Hepatocyte (in vitro differentiated cells): Measurements from ENCODE around the gene SYNE2. TPM values are rescaled to one million over a fixed set of nuclear protein-coding genes. Genes with fewer than 3 reads are reported as not detected.

ENCODE experiments used
- DNase-seq: peaks from one replicate; pipeline ENCODE4 v3.0.0-alpha.2; 2016; ENCODE audit warnings: low spot score
- H2AFZ ChIP-seq: fragments of 200-600 bp; sonication (generic); 2 replicates; pipeline ENCODE4 v1.6.0; 2016; ENCODE audit warnings: antibody characterized with exemption, mild to moderate bottlenecking
- H3K27ac ChIP-seq: fragments of 200-600 bp; sonication (generic); 2 replicates; pipeline ENCODE4 v1.5.1; 2016; ENCODE audit warnings: mild to moderate bottlenecking
- H3K27me3 ChIP-seq: fragments of 200-600 bp; sonication (generic); 2 replicates; pipeline ENCODE4 v1.6.1; 2016
- H3K36me3 ChIP-seq: fragments of 200-600 bp; sonication (generic); replicated peaks from 2 replicates; pipeline ENCODE4 v1.5.1; 2016; ENCODE audit warnings: low read depth; ENCODE audit not compliant: insufficient read depth
- H3K4me1 ChIP-seq: fragments of 200-600 bp; sonication (generic); 2 replicates; pipeline ENCODE4 v1.5.1; 2016; ENCODE audit warnings: mild to moderate bottlenecking, moderate library complexity; ENCODE audit not compliant: insufficient read depth
- H3K4me2 ChIP-seq: fragments of 200-600 bp; sonication (generic); 2 replicates; pipeline ENCODE4 v1.6.0; 2016
- H3K4me3 ChIP-seq: fragments of 200-600 bp; sonication (generic); 2 replicates; pipeline ENCODE4 v1.5.1; 2016; ENCODE audit warnings: mild to moderate bottlenecking
- H3K79me2 ChIP-seq: fragments of 200-600 bp; sonication (generic); 2 replicates; pipeline ENCODE4 v1.6.0; 2017; ENCODE audit warnings: mild to moderate bottlenecking
- H3K9me2 ChIP-seq: fragments of 200-600 bp; sonication (generic); replicated peaks from 2 replicates; pipeline ENCODE4 v1.6.0; 2017; ENCODE audit warnings: mild to moderate bottlenecking; ENCODE audit not compliant: insufficient read depth
- H3K9me3 ChIP-seq: fragments of 200-600 bp; sonication (generic); 2 replicates; pipeline ENCODE4 v1.5.1; 2016; ENCODE audit warnings: low read depth, mild to moderate bottlenecking
- H4K20me1 ChIP-seq: fragments of 200-600 bp; sonication (generic); 2 replicates; pipeline ENCODE4 v1.6.0; 2016; ENCODE audit warnings: mild to moderate bottlenecking; ENCODE audit not compliant: insufficient read depth, poor library complexity, severe bottlenecking
- EZH2 ChIP-seq: fragments of 200-600 bp; sonication (generic); IDR thresholded peaks from 2 replicates; pipeline ENCODE4 v1.6.1; 2016; ENCODE audit warnings: antibody characterized with exemption, mild to moderate bottlenecking, borderline replicate concordance
- EZH2phosphoT487 ChIP-seq: fragments of 200-600 bp; sonication (generic); IDR thresholded peaks from one replicate; pipeline ENCODE4 v1.6.1; 2018; ENCODE audit warnings: antibody characterized with exemption, mild to moderate bottlenecking, low read depth, moderate library complexity; ENCODE audit not compliant: unreplicated experiment, severe bottlenecking
- WGBS: methylation state at CpG from one replicate; pipeline ENCODE4 v1.1.6; 2016; ENCODE audit warnings: low lambda C conversion rate; ENCODE audit errors: missing lambda C conversion rate; 5-methylcytosine and 5-hydroxymethylcytosine counted together
- polyA plus RNA-seq: library from polyadenylated mRNA; unstranded; fragments of >200 nt; fragmentation: Nextera tagmentation; extraction: Ambion mirVana; gene quantifications from 2 replicates; pipeline ENCODE4 v1.2.1, GENCODE V29; 2016
- total RNA-seq: library from RNA; depleted of rRNA; stranded (reverse); fragments of >200 nt; gene quantifications from 2 replicates; pipeline ENCODE4 v1.2.3, GENCODE V29; 2014
- TF ChIP-seq, protein P1 (sequence below): fragments of 200-600 bp; sonication (generic); IDR thresholded peaks from 2 replicates; pipeline ENCODE4 v1.5.1; 2016; ENCODE audit warnings: antibody characterized with exemption, mild to moderate bottlenecking; ENCODE audit not compliant: poor library complexity

The SYNE2 gene
- total and polyA plus RNA-seq, 2 experiments from 2014 or later, result 21.0 to 58.6 TPM

- Histone ChIP-seq H3K27ac (no peak overlapping the region), H3K36me3 (no peaks in the 10 kb centered on the region), H4K20me1 (no peaks in the 10 kb centered on the region), H3K4me3 (no peak overlapping the region), H3K9me3 (no peaks in the 10 kb centered on the region), H3K27me3 (no peaks in the 10 kb centered on the region), H3K4me1 (no peaks in the 10 kb centered on the region), H3K9me2 (no peaks in the 10 kb centered on the region), H3K4me2 (no peak overlapping the region), H2AFZ (no peak overlapping the region), H3K79me2 (no peaks in the 10 kb centered on the region)
- TF ChIP-seq, protein P1, sequence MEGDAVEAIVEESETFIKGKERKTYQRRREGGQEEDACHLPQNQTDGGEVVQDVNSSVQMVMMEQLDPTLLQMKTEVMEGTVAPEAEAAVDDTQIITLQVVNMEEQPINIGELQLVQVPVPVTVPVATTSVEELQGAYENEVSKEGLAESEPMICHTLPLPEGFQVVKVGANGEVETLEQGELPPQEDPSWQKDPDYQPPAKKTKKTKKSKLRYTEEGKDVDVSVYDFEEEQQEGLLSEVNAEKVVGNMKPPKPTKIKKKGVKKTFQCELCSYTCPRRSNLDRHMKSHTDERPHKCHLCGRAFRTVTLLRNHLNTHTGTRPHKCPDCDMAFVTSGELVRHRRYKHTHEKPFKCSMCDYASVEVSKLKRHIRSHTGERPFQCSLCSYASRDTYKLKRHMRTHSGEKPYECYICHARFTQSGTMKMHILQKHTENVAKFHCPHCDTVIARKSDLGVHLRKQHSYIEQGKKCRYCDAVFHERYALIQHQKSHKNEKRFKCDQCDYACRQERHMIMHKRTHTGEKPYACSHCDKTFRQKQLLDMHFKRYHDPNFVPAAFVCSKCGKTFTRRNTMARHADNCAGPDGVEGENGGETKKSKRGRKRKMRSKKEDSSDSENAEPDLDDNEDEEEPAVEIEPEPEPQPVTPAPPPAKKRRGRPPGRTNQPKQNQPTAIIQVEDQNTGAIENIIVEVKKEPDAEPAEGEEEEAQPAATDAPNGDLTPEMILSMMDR, result no peak
- TF ChIP-seq EZH2 (no peak), EZH2phosphoT487 (no peak)
- peak; percentile 61 for DNase-seq
- 64% methylated on average over 9 of the region's 9 CpGs for WGBS
These were observed 261.4 kb downstream of the SYNE2 start for GRCh38 chr14:64114166-64114565.

DNA sequence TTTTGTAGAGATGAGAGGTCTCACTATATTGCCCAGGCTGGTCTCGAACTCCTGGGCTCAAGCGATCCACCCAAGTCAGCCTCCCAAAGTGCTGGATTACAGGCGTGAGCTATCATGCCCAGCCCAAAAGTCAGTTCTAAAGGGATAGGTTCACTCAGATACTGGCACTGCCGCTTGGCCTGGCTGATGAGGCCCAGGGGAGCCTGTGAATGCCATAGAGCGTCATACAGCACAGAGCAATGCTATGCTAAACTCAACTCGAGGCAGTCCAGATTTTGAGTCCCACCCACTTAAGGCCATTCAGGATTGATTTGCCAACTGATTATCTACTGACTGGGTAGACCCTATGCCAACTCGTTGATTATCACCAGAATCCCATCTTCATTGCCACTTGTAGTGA lies 262.0 kb downstream of the SYNE2 start:
- WGBS, result 94% methylated on average over 7 of the region's 7 CpGs
- H3K27me3 ChIP-seq, result no peaks in the 10 kb centered on the region
- no peak overlapping the region for H3K27ac ChIP-seq
- H3K36me3 ChIP-seq, result no peaks in the 10 kb centered on the region
- H3K4me1 ChIP-seq, result no peaks in the 10 kb centered on the region
- H3K4me2 ChIP-seq, result no peak overlapping the region
- no peak for DNase-seq
- H3K9me2 ChIP-seq, result no peaks in the 10 kb centered on the region
- no peak overlapping the region for H2AFZ ChIP-seq
- H3K9me3 ChIP-seq, result no peaks in the 10 kb centered on the region
- no peak for TF ChIP-seq EZH2
- no peak for TF ChIP-seq EZH2phosphoT487
- TF ChIP-seq, protein P1, result no peak
- no peaks in the 10 kb centered on the region for H4K20me1 ChIP-seq
- H3K4me3 ChIP-seq, result no peak overlapping the region
- H3K79me2 ChIP-seq, result no peaks in the 10 kb centered on the region

DNA sequence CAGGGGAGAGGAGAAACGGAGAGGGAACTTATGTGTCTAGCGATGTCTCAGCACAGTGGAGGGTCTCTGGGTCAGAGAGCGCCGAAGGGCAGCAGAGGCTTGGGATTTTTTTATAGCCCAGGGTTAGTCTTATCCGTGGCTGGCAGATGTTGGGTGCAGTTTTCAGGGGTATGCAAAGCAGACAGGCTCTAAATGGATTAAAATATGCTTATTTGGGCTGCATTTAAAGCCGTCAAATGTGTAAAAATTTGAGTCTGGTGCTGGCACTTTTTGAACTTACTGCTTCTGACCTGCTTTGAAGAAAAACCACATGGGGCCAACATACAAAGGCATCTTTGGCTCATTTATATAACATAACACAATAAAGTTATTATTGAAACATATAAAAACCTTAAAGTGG lies 262.6 kb downstream of the SYNE2 start:
- Histone ChIP-seq H3K4me1 (no peaks in the 10 kb centered on the region), H3K9me2 (no peaks in the 10 kb centered on the region), H3K27ac (no peak overlapping the region), H3K79me2 (no peaks in the 10 kb centered on the region), H2AFZ (no peak overlapping the region), H4K20me1 (no peaks in the 10 kb centered on the region), H3K36me3 (no peaks in the 10 kb centered on the region), H3K4me2 (no peak overlapping the region), H3K9me3 (no peaks in the 10 kb centered on the region), H3K27me3 (no peaks in the 10 kb centered on the region), H3K4me3 (no peak overlapping the region)
- WGBS, result 73% methylated on average over 6 of the region's 6 CpGs
- DNase-seq, result no peak
- TF ChIP-seq, protein P1, result no peak
- TF ChIP-seq EZH2phosphoT487 (no peak), EZH2 (no peak)
